GF-D8 (cell line): ENCODE results near the gene FOXN3.
"Not testable (repeated sequence)": the region's sequence is repeated elsewhere in the genome, so short reads cannot be mapped to it uniquely, and the experiment has no call there.

Experiments
- DNase-seq: peaks from one replicate; lab custom pipeline; 2025; lab: John Stamatoyannopoulos, UW

FOXN3 gene

GRCh38 chr14:89164168-89165073, 252.6 kb downstream of the FOXN3 start:
- DNase-seq, result no peak

GRCh38 chr14:89163031-89163636, 253.9 kb downstream of the FOXN3 start:
- DNase-seq, result no peak

- no peak for DNase-seq
Observed at GRCh38 chr14:89162586-89162985, 254.4 kb downstream of the FOXN3 start.

- no peak for DNase-seq
Observed at GRCh38 chr14:89160437-89160836, 256.6 kb downstream of the FOXN3 start.

- no peak for DNase-seq
Observed at GRCh38 chr14:89158701-89159100, 258.3 kb downstream of the FOXN3 start.

- DNase-seq, result not testable (repeated sequence)
Observed at GRCh38 chr14:89158104-89158503, 258.9 kb downstream of the FOXN3 start.

GRCh38 chr14:89155491-89155890, 261.5 kb downstream of the FOXN3 start:
- no peak for DNase-seq

- not testable (repeated sequence) for DNase-seq
Observed at GRCh38 chr14:89151693-89152092, 265.3 kb downstream of the FOXN3 start.

- no peak for DNase-seq
Observed at GRCh38 chr14:89146274-89146673, 270.8 kb downstream of the FOXN3 start.

GRCh38 chr14:89144642-89145041, 272.4 kb downstream of the FOXN3 start:
- DNase-seq, result no peak

GRCh38 chr14:89144066-89144465, 273.0 kb downstream of the FOXN3 start:
- no peak for DNase-seq

GRCh38 chr14:89143595-89143994, 273.4 kb downstream of the FOXN3 start:
- DNase-seq, result no peak

GRCh38 chr14:89142366-89142765, 274.7 kb downstream of the FOXN3 start:
- DNase-seq, result no peak

GRCh38 chr14:89141862-89142261, 275.2 kb downstream of the FOXN3 start:
- no peak for DNase-seq

- DNase-seq, result no peak
Observed at GRCh38 chr14:89140326-89140725, 276.7 kb downstream of the FOXN3 start.

- DNase-seq, result no peak
Observed at GRCh38 chr14:89139404-89140247, 277.4 kb downstream of the FOXN3 start.

- DNase-seq, result no peak
Observed at GRCh38 chr14:89138846-89139245, 278.2 kb downstream of the FOXN3 start.

- DNase-seq, result no peak
Observed at GRCh38 chr14:89137526-89138163, 279.4 kb downstream of the FOXN3 start.

GRCh38 chr14:89136587-89136986, 280.4 kb downstream of the FOXN3 start:
- no peak for DNase-seq

- DNase-seq, result no peak
Observed at GRCh38 chr14:89134640-89135039, 282.4 kb downstream of the FOXN3 start.

GRCh38 chr14:89131004-89131750, 285.9 kb downstream of the FOXN3 start:
- no peak for DNase-seq
